ENCODE data around the gene ATRNL1. TPM values are rescaled to one million over a fixed set of nuclear protein-coding genes. Genes with fewer than 3 reads are reported as not detected.

ATRNL1 gene
- total RNA-seq, 1 experiment from 2014 or later = 28.7 TPM

- TF ChIP-seq ZBTB43 (CRISPR knock-in tag; IDR thresholded peaks at IDR 0.05) (no peak), GABPB1 (CRISPR knock-in tag; IDR thresholded peaks at IDR 0.05) (no peak), JAZF1 (CRISPR knock-in tag; IDR thresholded peaks at IDR 0.05) (no peak), AR (CRISPR knock-in tag; IDR thresholded peaks at IDR 0.05) (no peak), AFF4 (CRISPR knock-in tag; IDR thresholded peaks at IDR 0.05; ENCODE audit: borderline replicate concordance) (no peak), ATF1 (CRISPR knock-in tag; IDR thresholded peaks at IDR 0.05) (no peak), ZNF396 (CRISPR knock-in tag; IDR thresholded peaks at IDR 0.05; ENCODE audit: borderline replicate concordance) (no peak), ZNF423 (CRISPR knock-in tag; IDR thresholded peaks at IDR 0.05) (no peak), ZMAT4 (CRISPR knock-in tag; IDR thresholded peaks at IDR 0.05) (no peak), ZNF263 (CRISPR knock-in tag; IDR thresholded peaks at IDR 0.05; ENCODE audit: low read depth) (no peak), ARID4B (CRISPR knock-in tag; IDR thresholded peaks at IDR 0.05; ENCODE audit: borderline replicate concordance) (no peak)
- Mint-ChIP-seq H3K27me3 (ENCODE audit: low read depth) (peaks cover 57% of the 10 kb centered on the region), H3K4me1 (peaks cover 12% of the 10 kb centered on the region), H3K9me3 (peaks cover 5% of the 10 kb centered on the region), H3K36me3 (no peaks in the 10 kb centered on the region), H3K27ac (no peak overlapping the region), H3K4me3 (no peak overlapping the region)
- POLR2A ChIA-PET = interaction anchor here (0.6 kb wide), 1 partner anchor 43 kb away, joined by 4 read pairs; no protein-coding TSS in a partner anchor
- ATAC-seq (no peak), DNase-seq (ENCODE audit: low spot score) (no peak)
- CTCF ChIA-PET = no interaction called here
These were observed 786.4 kb downstream of the ATRNL1 start for GRCh38 chr10:115879372-115880089.
